ENCODE data around the gene NCBP3.

GRCh38 chr17:3888343-3889171 is 42.5 kb upstream of the NCBP3 start:
- TF ChIP-seq, protein P1, sequence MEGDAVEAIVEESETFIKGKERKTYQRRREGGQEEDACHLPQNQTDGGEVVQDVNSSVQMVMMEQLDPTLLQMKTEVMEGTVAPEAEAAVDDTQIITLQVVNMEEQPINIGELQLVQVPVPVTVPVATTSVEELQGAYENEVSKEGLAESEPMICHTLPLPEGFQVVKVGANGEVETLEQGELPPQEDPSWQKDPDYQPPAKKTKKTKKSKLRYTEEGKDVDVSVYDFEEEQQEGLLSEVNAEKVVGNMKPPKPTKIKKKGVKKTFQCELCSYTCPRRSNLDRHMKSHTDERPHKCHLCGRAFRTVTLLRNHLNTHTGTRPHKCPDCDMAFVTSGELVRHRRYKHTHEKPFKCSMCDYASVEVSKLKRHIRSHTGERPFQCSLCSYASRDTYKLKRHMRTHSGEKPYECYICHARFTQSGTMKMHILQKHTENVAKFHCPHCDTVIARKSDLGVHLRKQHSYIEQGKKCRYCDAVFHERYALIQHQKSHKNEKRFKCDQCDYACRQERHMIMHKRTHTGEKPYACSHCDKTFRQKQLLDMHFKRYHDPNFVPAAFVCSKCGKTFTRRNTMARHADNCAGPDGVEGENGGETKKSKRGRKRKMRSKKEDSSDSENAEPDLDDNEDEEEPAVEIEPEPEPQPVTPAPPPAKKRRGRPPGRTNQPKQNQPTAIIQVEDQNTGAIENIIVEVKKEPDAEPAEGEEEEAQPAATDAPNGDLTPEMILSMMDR (IDR thresholded peaks at IDR 0.05): no peak
- peak in 1 of 3 donors; percentile 11 for TF ChIP-seq POLR2A (IDR thresholded peaks at IDR 0.05)

Measured in body of pancreas (tissue), 4 donors.